Fibroblast of peridontal ligament (primary cell): ENCODE results near the gene OR2H2.
A peak's percentile ranks its signal among the peaks of the same experiment; 100 is the strongest.

Experiments used
- DNase-seq: peaks from one replicate; pipeline ENCODE4 v3.0.0-alpha.2; 2010; ENCODE audit errors: extremely low read depth

Gene OR2H2

GRCh38 chr6:29591677-29592076 is 6.8 kb downstream of the OR2H2 start:
- no peak for DNase-seq

DNA sequence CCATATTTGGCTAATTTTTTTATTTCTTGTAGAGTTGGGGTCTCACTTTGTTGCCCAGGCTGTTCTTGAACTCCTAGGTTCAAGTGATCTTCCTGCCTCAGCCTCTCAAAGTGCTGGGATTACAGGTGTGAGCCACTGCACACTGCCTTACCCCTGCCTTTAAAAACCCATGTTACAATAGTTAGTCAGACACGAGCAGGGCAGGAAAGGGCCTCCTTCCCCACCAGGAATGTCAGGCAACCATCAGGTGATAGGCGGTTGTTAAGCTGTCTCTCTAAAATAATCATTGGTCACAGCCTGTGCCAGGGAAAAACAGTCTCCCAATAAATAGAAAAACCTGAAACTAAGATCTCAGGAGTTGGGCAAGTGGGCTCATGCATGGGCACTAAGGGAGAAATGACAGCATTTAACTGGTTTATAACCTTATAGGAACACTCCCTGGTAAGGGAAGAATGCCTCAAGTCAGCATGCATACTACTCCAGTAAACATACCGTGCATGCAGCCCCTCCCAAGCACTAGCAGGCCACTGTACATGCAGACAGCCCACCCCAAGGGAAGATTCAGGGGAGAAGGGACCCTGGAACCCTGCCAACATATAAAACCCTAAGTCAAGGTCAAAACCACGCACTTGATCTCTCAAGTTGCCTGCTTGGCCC is 8.4 kb downstream of the OR2H2 start:
- DNase-seq: no peak

- DNase-seq: no peak
These were observed 11.5 kb downstream of the OR2H2 start for GRCh38 chr6:29596381-29596900.

- DNase-seq: peak; percentile 23
These were observed 12.3 kb downstream of the OR2H2 start for GRCh38 chr6:29597184-29597583.

- no peak for DNase-seq
These were observed 13.3 kb downstream of the OR2H2 start for GRCh38 chr6:29598172-29598747.

DNA sequence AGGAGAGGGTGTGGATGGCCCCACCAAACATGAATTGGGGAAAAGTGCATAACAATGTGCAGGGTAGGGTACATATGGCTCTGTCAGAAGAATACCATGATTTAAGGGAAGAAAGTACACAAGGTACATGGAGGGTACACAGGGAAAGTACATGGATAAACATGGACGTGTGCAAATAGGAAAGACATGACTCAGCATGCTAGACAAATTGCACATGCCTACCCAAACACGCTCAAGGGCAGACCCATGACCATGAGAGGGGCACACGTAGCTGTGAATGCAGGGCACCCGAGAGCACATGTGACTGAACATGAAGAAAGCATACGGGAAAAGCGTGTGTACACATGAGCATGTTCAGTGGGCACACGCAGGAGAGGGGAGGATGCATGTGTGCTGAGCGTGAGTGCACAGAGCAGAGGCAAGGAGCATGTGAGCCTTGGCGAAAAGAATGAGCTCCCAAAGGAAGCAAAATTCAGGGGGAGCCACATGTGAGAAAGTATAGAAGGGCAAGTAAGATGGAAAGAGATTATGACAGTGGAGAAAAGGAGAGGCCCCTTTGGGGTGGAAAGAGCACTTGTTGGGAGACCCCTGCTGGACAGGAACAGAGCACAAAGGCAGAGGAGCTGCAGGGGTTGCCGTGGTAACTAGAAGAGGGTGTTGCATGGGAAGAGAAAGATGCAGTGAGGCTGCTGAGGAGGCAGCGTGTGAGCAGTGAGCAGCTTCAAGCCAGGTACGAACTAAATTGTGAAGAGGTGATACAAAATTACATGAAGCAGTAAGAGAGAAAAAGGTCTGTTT is 17.8 kb downstream of the OR2H2 start:
- DNase-seq: no peak

DNA sequence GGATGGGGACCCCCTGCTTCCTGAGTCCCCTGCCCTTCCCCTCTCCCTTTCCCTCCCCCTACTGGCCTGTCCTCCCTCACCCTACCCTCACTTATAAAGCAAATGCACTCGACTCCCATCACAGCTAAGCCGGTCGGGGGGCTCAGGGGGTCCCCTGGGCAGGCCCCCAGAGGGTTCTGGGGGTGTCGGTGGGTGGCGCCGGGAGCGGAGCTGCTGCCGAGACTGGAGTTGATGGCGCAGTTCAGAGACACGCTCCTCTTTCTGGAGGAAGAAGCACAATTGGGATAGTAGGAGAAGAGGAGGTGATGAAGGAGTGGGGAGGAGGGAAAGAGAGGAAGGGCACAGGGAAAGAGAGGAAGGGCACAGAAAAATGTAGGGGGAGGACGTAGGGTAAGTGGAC is 18.5 kb downstream of the OR2H2 start:
- no peak for DNase-seq

DNA sequence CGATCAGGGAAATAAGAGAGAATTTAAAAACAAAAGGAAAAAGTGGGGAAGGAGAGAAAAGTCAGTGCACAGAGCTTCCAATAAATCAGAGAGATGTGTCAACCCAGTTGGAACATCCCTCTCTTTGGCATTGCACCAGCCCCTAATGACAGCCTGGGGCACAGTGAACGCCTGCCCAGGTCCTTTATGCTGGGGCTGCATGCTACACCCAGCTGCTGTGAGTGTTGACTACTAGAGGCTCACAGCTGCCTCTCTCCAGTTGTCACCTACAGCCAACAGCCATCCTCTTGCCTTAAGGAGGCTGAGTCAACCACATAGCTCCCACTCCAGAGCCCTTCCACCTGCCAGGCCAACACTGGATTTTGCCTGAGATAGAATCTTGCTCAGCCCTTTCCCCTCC is 19.0 kb downstream of the OR2H2 start:
- no peak for DNase-seq

GRCh38 chr6:29608131-29608530 is 23.2 kb downstream of the OR2H2 start:
- DNase-seq: no peak

GRCh38 chr6:29610540-29610939 is 25.6 kb downstream of the OR2H2 start:
- DNase-seq: no peak

- DNase-seq: no peak
These were observed 26.5 kb downstream of the OR2H2 start for GRCh38 chr6:29611426-29611825.

- DNase-seq: no peak
These were observed 33.0 kb downstream of the OR2H2 start for GRCh38 chr6:29617782-29618554.

GRCh38 chr6:29619578-29620160 is 34.7 kb downstream of the OR2H2 start:
- DNase-seq: no peak

GRCh38 chr6:29620630-29621029 is 35.7 kb downstream of the OR2H2 start:
- DNase-seq: no peak

DNA sequence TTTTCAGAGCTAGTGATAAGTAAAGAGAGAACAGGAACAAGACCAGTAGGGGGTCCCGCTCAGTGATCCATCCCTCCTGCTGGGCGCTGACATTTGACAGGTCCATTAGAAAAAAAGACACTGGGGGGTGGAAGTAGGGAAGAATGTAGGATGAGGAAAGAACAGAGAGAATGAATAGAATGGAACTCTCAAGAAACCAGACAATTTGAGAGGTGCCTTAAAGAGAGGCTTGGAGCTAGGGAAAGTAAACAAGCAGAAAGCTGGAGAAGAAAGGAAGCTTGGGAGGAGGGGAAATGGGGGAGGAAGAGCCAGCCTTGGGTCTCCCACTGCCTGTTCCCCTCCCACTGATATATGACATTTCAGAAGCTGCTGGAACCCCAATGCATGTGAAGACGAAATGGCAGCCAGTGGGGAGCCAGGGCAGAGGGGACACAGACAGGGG is 39.6 kb downstream of the OR2H2 start:
- no peak for DNase-seq

DNA sequence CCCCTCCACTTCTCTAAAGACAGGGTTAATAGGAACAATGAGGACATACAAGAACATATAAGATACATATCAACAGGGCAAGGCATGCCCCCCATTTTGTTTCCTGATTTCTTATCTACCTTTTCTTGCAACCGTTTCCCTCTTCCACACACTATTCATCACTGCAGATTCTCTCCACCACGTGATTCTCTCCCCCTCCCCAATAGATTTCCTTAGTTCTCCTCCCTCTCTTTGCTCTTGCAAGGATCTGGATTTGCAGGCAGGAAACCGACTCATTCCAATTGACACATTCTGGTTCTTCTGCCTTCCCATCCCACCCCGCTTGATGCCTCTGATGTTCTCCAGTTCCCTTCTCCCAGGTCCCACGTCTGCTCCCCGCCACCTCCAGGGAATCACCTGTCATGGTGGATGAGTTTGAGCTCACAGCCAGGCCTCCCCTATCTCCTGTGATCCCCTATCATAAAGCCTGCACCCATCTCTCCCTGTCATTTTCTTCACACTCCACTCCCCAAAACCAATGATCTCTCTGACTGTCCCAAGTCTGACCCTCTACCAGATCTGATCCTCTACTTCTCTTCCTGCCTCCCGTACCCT is 40.5 kb downstream of the OR2H2 start:
- no peak for DNase-seq

DNA sequence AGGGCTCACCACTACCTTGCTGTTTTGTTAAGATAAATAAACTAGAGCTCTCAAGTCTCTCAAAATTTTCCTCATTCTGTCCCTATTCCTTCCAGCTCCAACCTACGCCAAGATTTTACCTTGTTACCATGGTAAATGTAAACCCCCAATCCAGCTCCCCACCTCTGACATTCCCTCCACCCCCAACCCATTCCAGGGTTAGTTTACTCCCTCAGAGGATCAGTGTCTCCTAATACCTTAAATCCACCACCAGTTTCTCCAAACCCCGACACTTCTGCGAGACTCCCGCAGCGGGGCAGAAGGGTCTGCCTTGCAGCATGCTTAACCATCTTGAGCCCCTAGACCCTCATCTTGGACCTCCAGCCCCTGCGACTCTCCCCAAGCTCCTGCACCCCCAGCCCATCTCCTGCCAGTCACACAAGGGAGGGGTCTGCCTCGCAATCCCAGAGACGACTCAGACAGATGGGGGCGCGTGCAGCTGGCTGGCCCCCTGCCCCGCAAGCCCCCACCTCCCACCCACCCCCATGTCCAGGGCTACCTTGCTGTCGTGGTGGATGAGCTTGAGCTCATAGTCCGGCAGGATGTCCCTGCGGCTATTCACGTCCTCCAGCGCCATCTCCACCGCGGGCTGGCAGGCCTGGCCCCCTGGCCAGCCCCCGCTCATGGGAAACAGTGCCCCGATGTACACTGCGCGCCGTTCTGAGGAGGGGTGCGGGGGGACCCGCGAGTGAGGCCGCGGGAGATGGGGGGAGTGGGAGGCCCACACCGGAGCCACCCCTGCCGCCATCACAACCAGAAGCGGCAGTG is 42.2 kb downstream of the OR2H2 start:
- DNase-seq: no peak

- DNase-seq: peak; percentile 75
These were observed 43.0 kb downstream of the OR2H2 start for GRCh38 chr6:29627755-29628418.

DNA sequence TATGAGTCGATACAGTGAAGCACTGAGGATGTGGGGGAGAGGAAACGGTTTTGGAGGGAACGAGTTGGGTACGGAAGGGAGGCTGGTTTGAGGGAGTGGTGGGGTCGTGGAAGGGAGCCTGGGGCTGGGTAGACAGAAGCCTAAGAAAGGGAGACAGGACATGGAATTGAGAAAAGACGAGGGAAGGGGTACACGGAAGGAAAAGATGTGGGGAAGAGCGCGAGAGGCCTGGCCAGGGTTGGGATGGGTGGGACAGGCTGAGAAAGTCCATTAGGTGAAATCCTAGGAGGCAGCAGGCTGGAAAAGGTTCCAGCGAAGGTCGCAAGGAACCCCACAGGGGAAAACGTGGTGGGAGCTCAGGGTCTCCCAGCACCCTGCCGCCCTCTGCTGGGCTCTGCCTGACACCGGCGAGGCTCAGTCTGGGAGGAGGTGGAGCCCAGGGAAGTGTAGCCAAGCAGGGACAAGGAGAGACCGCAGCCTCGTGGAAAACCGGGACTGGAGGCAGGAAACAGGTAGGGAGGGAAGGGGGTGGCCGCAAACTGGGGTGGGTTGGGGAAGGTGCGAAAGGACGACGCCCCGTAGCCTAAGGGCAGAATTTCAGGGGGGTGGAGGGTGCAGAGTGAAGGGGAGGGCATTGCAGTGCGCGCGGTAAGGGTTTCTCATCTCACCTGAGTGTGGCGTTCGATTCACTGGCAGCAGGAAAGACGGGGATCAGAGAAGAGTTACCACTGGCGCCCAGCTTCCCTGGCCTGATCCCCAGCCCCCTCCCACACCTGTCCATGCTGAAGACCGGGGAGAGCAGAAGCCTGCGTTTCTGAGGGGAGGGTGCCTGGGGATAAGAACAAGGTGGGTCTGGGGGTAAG is 43.7 kb downstream of the OR2H2 start:
- DNase-seq: peak; percentile 55
